C1 segment of cervical spinal cord (tissue), 14 donors: ENCODE data around the gene PTPN14.
A peak's percentile ranks its signal among the peaks of the same experiment; 100 is the strongest.

Experiments used
- DNase-seq, 14 donors: peaks; one replicate each; lab custom pipeline; 2025; lab: John Stamatoyannopoulos, UW

The PTPN14 gene

DNA sequence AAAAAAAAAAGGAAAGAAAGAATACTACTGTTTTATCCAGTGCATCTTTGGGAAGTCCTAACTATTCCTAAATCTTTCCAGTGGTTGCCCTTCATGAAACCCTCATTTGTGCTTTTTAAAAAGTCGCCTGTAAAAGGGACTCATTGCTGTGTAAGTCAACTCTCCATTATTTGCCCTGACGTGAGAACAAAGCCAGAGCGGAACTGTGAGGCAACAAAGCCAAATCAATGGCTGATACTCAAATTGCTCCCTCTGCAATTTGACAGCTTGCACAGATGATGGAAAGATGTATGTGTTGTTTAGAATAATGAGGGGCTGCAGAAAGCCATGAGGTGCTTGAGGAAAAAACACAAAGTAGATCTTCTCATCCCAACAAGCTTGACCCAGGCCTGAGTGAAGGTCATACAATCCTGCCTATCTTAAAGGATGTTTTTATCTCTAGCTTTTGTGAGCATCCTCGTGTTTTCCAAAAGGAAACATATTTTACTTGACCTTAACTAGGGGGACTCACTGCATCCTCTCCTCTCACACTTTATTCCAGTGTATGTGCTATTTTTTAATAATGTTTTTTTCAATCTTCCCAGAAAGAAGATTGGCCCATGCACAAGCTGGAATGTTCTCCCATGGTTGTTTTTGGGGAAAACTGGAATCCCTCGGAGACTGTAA is 237.1 kb downstream of the PTPN14 start:
- DNase-seq = no peak

DNA sequence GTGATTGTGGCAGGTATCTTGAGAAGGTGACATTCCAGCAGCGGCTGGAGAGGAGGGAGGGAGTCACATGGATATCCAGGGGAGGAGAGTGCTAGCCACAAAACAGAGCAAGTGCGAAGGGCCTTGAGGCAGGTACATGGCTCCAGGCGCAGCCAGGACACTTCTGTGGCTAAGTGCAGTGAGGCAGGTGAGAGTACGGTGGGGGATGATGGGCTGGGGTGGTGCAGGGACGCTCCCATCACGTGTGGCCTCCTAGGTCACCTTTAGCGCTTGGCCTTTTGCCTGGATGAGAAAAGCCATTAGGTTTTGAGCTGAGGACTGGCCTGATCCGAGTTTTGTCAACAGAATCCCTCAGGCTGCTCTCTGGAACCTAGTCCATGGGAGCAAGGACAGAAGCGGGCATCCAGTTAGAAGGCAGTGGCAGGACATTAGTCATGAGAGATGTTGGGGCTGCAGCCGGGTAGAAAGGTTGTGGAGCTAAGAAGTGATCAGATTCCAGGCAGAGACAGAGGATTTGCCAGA is 238.8 kb downstream of the PTPN14 start:
- DNase-seq = no peak

DNA sequence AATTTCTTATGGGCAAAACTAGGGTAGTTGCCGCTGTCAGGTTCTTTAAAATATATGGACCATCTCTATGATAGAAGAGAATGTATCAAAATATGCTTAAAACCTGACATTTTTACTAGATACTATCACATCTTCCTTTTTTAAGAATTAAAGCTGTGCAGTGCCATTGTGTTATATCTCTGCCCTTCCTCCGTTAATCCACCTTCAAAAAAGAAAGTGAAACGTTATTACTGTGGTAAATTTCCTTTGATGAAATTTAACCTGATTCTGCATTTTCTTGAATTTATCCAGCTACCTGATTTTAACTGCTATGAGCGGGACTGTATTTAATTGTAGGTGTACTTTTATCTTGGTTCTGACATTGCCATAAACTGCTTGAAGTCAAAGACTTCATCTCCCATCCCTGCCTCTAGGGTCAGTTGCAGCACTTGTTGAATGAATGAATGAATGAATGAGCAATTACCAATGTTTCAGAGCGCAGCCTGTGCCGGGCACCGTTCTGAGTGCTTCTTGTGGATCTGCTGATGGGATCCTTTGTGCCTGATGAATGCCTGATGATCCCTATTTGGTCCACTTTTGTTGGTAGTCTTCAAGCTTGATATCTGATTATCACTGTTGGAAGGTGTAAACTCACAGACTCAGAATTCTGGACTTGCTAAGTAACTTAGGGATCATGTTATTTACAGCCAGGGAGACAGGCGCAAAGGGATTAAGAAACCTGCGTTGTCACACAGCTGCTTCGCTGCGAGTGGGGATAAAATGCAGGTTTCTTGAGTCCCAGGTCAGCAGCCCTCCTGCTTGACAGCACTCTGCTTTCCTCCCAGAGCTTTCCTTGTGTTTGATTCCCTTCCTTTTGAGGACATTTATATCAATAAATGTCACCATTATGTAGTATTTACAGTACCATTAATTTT is 240.4 kb downstream of the PTPN14 start:
- no peak for DNase-seq

DNA sequence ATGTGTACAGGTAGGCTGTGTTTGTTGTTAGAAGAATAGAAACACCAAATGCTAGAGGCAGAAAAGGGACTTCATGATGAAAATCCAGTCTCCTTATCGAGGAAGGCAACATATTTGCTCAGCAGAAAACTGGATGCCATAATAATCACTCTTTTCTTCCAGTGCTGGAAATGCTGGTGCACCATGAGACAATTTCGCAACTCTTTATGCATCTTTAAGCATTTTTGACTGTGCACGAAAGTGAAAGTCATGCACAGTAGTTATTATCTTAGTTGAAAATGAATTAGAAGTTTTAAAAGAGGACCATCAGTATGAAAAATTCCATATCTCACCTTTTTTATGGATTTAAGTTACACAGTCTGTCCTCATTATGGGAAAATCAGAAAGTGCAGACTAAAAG is 241.4 kb downstream of the PTPN14 start:
- DNase-seq = no peak

DNA sequence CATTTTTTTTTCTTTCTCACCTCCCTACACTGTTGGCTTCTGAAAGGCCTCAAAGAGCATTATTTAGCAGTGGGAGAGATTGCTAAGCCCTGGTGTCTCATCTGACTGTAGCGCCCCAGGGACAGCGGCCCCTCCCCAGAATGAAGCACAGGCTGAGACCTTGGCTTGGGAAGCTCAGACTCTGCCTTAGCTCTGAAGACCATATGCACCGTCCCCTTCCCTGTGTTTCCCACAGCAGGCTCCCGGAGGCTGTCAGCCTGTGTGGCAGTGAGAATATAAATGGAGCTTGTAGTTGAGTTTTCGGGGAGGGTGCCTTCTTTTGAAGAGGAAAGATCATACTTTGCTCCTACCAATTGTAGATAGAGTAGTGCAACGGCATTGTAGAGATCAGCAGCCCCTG is 245.1 kb downstream of the PTPN14 start:
- DNase-seq = no peak

DNA sequence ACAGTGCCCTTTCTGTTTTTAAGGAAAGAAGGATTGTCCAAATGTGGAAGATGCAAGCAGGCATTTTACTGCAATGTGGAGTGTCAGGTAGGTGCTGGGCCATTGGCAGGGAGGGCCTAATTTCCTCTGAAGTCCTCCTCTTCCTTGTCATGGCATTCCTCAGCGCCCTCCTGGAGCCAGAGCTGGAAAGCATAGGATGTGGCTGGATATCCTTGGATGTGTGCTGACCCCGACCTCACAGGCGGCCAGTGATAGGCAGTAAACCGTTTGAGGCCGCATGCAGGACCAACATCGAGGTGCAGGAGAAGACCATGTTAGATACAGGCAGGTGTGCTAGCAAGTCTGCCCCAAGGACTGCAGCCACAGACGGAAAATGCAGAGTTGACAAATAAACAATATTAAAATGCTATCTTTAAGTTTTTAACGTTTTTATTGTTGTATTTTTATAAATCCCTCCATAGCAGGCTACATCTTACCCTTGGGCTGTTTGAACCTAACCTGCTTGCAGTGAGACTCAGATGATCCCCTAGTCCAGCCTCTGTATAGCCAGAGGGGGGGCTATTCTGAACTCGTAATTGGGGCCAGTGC is 246.1 kb downstream of the PTPN14 start:
- DNase-seq = no peak

DNA sequence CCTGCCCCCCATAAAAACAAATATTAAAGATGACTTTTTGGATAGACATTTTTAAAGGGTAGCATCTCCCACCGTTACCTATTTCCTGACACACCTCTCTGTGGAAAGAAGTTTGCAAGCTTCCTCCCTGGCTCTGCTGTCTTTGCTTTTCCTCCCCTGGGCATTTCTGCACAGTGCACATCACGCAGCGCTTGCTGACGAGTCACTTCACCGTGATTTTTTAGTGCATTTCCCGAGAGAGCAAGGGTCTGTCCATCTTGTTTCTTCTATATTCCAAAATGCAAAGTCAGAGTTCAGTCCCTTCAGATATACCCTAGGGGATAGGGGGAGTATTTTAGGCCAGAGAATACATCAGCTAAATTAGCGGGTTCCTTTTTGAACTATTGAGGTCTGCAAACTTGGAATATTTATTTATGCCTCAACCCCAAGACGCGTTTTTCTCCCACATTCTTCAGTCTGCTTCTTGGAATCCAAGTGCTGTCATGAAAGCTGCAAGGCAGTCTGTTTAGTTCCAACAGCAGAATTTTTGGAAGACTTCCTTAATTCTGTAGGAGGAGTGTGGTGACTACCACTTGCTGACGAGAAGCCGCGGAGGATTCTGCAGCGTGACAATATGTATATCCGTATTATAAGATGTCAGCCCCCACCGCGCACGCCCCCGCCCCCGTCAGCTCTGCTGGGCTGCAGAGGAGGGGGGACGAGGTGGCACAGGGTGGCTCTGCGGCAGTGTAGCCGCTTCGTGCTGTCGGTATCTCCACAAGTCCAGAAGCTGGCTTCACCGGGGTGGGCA is 248.1 kb downstream of the PTPN14 start:
- peak in 1 of 14 donors; percentile 3 for DNase-seq

DNA sequence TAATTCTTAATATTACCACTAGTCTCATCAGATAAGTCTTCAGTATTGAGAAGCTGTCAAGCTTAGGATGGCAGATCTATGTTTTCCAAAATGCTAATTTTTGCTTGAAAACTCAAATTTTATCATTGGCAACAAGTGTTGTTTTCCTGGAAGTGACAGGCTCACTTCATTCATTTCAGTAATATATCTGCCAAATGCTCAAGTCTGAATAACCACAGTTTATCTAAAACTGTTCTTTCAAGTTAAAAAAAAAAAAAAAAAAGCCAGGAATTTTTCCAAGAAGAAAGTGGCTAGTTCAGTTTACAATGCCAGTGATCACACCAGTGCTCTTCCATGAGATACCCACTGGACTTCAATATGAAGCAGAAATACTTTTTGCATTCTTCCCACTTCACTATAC is 249.9 kb downstream of the PTPN14 start:
- no peak for DNase-seq

DNA sequence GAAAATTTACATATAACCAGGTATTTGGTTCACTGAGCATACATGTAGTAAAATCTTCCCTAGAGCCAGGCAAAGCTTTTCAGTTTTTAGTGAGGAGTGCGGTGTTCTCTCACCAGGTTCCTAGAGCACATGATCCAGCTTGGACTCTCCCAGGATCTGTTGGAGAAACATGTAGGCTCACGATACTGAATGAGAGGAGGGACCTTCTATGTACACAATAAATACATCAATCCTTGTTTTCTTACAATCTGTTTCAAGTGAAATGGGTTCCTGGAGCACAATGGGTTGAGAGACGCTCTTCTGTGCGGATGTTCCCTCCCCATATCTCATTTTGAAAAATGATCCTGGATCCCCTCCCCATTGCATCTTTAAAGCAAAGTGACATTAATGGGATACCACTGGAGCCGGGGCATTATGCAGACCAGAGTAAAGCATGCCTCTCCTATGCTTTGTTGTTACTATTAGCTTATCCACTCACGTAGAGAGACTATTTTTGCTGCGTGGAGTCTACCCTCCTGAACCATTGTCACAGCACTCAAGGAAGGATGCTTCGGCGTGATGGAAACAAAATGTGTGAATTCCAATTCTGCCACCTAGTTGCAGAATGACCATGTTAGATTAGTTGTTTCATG is 251.1 kb downstream of the PTPN14 start:
- no peak for DNase-seq
